ENCODE measurements around the gene PIP.

DNA sequence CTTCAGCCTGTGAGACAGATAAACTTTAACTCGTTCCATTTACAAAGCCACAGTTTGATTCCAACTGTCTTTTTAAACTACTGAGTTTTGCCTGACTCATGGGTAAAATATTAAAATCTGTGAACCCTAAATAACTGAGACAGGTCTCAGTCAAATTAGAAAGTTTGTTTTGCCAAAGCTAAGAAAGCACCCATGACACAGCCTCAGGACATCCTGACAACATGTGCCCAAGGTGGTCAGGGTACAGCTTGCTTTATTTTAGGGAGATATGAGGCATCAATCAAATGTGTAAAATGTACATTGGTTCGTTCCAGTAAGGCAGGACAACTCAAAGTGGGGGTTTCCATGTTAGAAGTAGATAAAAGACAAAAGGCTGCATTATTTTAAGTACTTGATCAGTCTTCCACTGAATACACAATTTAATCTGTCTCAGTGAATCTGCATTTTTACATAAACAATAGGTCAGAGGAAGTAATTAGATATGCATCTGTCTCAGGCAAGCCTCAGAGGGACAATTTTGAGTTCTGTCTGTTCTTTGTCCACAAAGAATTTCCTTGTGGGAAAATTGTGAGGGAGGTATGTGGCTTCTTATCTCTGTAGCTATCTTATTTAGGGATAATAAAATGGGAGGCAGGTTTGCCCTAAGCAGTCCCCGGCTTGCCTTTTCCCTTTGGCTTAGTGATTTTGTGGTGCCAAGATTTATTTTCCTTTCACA lies 11.0 kb upstream of the PIP start:
- TF ChIP-seq, protein P1, sequence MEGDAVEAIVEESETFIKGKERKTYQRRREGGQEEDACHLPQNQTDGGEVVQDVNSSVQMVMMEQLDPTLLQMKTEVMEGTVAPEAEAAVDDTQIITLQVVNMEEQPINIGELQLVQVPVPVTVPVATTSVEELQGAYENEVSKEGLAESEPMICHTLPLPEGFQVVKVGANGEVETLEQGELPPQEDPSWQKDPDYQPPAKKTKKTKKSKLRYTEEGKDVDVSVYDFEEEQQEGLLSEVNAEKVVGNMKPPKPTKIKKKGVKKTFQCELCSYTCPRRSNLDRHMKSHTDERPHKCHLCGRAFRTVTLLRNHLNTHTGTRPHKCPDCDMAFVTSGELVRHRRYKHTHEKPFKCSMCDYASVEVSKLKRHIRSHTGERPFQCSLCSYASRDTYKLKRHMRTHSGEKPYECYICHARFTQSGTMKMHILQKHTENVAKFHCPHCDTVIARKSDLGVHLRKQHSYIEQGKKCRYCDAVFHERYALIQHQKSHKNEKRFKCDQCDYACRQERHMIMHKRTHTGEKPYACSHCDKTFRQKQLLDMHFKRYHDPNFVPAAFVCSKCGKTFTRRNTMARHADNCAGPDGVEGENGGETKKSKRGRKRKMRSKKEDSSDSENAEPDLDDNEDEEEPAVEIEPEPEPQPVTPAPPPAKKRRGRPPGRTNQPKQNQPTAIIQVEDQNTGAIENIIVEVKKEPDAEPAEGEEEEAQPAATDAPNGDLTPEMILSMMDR (IDR thresholded peaks at IDR 0.05) = no peak
- TF ChIP-seq POLR2AphosphoS2 (conservative IDR thresholded peaks at IDR 0.05; ENCODE audit: low read length) (no peak), NR3C1 (IDR thresholded peaks at IDR 0.05) (no peak), POLR2A (IDR thresholded peaks at IDR 0.05; ENCODE audit: low read length) (no peak), FOSB (CRISPR knock-in tag; IDR thresholded peaks at IDR 0.05) (no peak), BHLHE40 (IDR thresholded peaks at IDR 0.05; ENCODE audit: low read depth, low read length) (no peak), JUN (IDR thresholded peaks at IDR 0.05) (no peak), HDAC2 (IDR thresholded peaks at IDR 0.05) (no peak), RARB (CRISPR knock-in tag; IDR thresholded peaks at IDR 0.05) (no peak)

Data from A549 (cell line).